HL-60 (cell line): ENCODE results near the gene GRM4.

Experiments used
- DNase-seq, 2 experiments: peaks; one replicate each; pipeline ENCODE4 v3.0.0-alpha.2; 2010 to 2020; ENCODE audit warnings: low read depth in 1 of 2, low spot score in 1 of 2
- H3K27ac ChIP-seq: fragments of 250-450 bp; sonication (Bioruptor Pico); replicated peaks from 2 replicates; pipeline ENCODE4 v1.5.1; 2020; ENCODE audit warnings: mild to moderate bottlenecking, moderate library complexity
- H3K27me3 ChIP-seq: fragments of 250-450 bp; sonication (Bioruptor Pico); 2 replicates; pipeline ENCODE4 v1.5.1; 2021; ENCODE audit warnings: mild to moderate bottlenecking, moderate library complexity; ENCODE audit not compliant: insufficient read depth, poor library complexity, severe bottlenecking
- H3K4me3 ChIP-seq: replicated peaks from 2 replicates; pipeline ENCODE4 v1.5.1; 2011; ENCODE audit warnings: mild to moderate bottlenecking, control low read depth, low read length; ENCODE audit not compliant: insufficient read depth
- GABPA ChIP-seq: IDR thresholded peaks from 2 replicates; pipeline ENCODE4 v1.6.1; 2012; ENCODE audit warnings: low read depth
- POLR2AphosphoS5 ChIP-seq: IDR thresholded peaks from 2 replicates; pipeline ENCODE4 v1.6.1; 2012; ENCODE audit warnings: low read depth
- SPI1 ChIP-seq: IDR thresholded peaks from 2 replicates; pipeline ENCODE4 v1.6.1; 2012; ENCODE audit warnings: low read depth, mild to moderate bottlenecking, borderline replicate concordance
- TF ChIP-seq, protein P1 (sequence below): IDR thresholded peaks from 2 replicates; pipeline ENCODE4 v1.6.1; 2012; ENCODE audit warnings: low read depth; ENCODE audit not compliant: insufficient replicate concordance
- TF ChIP-seq, protein P2 (sequence below): IDR thresholded peaks from one replicate; pipeline ENCODE4 v1.5.1; 2011; ENCODE audit warnings: low read length, control low read depth, inconsistent platforms; ENCODE audit not compliant: insufficient read depth

The GRM4 gene

DNA sequence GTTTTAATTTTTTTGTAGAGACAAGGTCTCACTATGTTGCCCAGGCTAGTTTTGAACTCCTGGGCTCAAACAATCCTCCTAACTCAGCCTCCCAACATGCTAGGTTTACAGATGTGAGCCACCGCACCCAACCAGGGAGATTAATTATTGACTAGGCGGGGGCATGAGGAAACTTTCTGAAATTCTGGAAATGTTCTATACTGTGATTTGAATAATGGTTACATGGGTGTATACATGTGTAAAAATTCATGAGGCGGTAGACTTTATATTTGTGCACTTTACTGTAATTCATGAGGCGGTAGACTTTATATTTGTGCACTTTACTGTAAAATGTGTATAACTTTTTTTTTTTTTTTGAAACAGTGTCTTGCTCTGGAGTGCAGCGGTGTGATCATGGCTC lies 147.2 kb downstream of the GRM4 start:
- Histone ChIP-seq H3K4me3 (no peak overlapping the region), H3K27me3 (no peaks in the 10 kb centered on the region), H3K27ac (no peak overlapping the region)
- no peak for DNase-seq
- TF ChIP-seq GABPA (no peak), SPI1 (no peak), POLR2AphosphoS5 (no peak)
- TF ChIP-seq, protein P1, sequence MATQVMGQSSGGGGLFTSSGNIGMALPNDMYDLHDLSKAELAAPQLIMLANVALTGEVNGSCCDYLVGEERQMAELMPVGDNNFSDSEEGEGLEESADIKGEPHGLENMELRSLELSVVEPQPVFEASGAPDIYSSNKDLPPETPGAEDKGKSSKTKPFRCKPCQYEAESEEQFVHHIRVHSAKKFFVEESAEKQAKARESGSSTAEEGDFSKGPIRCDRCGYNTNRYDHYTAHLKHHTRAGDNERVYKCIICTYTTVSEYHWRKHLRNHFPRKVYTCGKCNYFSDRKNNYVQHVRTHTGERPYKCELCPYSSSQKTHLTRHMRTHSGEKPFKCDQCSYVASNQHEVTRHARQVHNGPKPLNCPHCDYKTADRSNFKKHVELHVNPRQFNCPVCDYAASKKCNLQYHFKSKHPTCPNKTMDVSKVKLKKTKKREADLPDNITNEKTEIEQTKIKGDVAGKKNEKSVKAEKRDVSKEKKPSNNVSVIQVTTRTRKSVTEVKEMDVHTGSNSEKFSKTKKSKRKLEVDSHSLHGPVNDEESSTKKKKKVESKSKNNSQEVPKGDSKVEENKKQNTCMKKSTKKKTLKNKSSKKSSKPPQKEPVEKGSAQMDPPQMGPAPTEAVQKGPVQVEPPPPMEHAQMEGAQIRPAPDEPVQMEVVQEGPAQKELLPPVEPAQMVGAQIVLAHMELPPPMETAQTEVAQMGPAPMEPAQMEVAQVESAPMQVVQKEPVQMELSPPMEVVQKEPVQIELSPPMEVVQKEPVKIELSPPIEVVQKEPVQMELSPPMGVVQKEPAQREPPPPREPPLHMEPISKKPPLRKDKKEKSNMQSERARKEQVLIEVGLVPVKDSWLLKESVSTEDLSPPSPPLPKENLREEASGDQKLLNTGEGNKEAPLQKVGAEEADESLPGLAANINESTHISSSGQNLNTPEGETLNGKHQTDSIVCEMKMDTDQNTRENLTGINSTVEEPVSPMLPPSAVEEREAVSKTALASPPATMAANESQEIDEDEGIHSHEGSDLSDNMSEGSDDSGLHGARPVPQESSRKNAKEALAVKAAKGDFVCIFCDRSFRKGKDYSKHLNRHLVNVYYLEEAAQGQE, result no peak
- TF ChIP-seq, protein P2, sequence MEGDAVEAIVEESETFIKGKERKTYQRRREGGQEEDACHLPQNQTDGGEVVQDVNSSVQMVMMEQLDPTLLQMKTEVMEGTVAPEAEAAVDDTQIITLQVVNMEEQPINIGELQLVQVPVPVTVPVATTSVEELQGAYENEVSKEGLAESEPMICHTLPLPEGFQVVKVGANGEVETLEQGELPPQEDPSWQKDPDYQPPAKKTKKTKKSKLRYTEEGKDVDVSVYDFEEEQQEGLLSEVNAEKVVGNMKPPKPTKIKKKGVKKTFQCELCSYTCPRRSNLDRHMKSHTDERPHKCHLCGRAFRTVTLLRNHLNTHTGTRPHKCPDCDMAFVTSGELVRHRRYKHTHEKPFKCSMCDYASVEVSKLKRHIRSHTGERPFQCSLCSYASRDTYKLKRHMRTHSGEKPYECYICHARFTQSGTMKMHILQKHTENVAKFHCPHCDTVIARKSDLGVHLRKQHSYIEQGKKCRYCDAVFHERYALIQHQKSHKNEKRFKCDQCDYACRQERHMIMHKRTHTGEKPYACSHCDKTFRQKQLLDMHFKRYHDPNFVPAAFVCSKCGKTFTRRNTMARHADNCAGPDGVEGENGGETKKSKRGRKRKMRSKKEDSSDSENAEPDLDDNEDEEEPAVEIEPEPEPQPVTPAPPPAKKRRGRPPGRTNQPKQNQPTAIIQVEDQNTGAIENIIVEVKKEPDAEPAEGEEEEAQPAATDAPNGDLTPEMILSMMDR, result no peak

DNA sequence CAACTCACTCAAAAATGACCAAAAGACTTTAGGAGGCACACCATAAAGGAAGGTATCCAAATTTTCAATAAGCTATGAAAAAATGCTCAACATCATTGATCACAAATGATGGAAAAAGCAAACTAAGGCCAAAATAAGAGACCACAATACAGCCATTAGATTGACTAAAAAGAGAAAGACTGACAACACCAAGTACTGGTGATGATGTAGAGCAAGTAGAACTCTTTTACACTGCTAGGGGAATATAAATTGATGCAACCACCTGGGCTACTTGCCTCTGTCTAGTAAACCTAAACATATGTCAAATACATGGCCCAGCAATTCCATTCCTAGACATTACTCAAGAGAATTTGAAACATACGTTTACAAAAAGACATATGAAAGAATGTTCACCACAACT lies 148.6 kb downstream of the GRM4 start:
- DNase-seq, result no peak
- H3K4me3 ChIP-seq, result no peak overlapping the region
- H3K27me3 ChIP-seq, result no peaks in the 10 kb centered on the region
- H3K27ac ChIP-seq, result no peak overlapping the region
- TF ChIP-seq, protein P2, result no peak
- TF ChIP-seq SPI1 (no peak), GABPA (no peak), POLR2AphosphoS5 (no peak)
- TF ChIP-seq, protein P1, result no peak

DNA sequence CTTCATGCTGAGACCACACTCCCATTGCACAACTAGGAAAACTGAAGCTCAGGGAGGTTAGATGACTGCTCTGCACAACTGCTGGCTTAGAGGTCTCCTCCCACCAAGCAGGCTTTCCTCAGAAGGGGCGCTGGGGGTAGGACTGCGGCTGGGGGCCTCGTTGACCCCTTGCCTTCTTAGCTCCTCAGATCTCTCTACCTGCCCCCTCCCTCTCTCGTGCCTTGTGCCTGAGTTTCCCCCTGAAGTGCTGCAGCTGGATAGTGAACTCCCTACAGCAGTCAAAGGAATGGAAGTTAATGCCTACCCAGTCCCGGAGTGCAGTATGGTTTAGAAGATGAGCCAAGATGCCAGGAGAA lies 149.8 kb downstream of the GRM4 start:
- no peaks in the 10 kb centered on the region for H3K27me3 ChIP-seq
- no peak for TF ChIP-seq GABPA
- no peak for TF ChIP-seq SPI1
- TF ChIP-seq POLR2AphosphoS5, result no peak
- TF ChIP-seq, protein P2, result no peak
- TF ChIP-seq, protein P1, result no peak
- no peak for DNase-seq
- H3K27ac ChIP-seq, result no peak overlapping the region
- H3K4me3 ChIP-seq, result no peak overlapping the region
